ENCODE results near the gene ECEL1. TPM values are rescaled to one million over a fixed set of nuclear protein-coding genes. Genes with fewer than 3 reads are reported as not detected.

The ECEL1 gene
- polyA plus RNA-seq, 1 donor from 2014 or later, result not detected

- H3K27ac Mint-ChIP-seq, result no peak overlapping the region
- H3K9me3 Mint-ChIP-seq, result no peaks in the 10 kb centered on the region
- peaks cover 1% of the 10 kb centered on the region for H3K36me3 Mint-ChIP-seq
- peaks cover 0 to 6% (median 3%) of the 10 kb centered on the region in 3 donors for H3K4me1 Mint-ChIP-seq
- peak overlapping the region in 1 of 4 donors; percentile 64 for H3K4me3 Mint-ChIP-seq
- peaks cover 31% of the 10 kb centered on the region for H3K27me3 Mint-ChIP-seq
Observed at GRCh38 chr2:232486558-232487384, 863 bp downstream of the ECEL1 start.

- H3K9me3 Mint-ChIP-seq, result no peaks in the 10 kb centered on the region
- no peak overlapping the region for H3K4me3 Mint-ChIP-seq
- peaks cover 1% of the 10 kb centered on the region for H3K36me3 Mint-ChIP-seq
- H3K27me3 Mint-ChIP-seq, result peaks cover 28% of the 10 kb centered on the region
- peaks cover 0 to 6% (median 3%) of the 10 kb centered on the region in 3 donors for H3K4me1 Mint-ChIP-seq
- no peak overlapping the region for H3K27ac Mint-ChIP-seq
Observed at GRCh38 chr2:232485757-232486557, 1.7 kb downstream of the ECEL1 start.

- H3K27me3 Mint-ChIP-seq, result peaks cover 28% of the 10 kb centered on the region
- H3K4me3 Mint-ChIP-seq, result peak overlapping the region in 1 of 4 donors; percentile 22
- peak overlapping the region in 1 of 3 donors; percentile 39 for H3K27ac Mint-ChIP-seq
- no peaks in the 10 kb centered on the region for H3K9me3 Mint-ChIP-seq
- H3K36me3 Mint-ChIP-seq, result peaks cover 1% of the 10 kb centered on the region
- peaks cover 0 to 6% (median 3%) of the 10 kb centered on the region in 3 donors for H3K4me1 Mint-ChIP-seq
Observed at GRCh38 chr2:232485348-232485756, 2.3 kb downstream of the ECEL1 start.

GRCh38 chr2:232484628-232485347 is 2.8 kb downstream of the ECEL1 start:
- peaks cover 1% of the 10 kb centered on the region for H3K36me3 Mint-ChIP-seq
- H3K9me3 Mint-ChIP-seq, result no peaks in the 10 kb centered on the region
- peak overlapping the region in 2 of 4 donors; percentile 23 to 45 for H3K4me3 Mint-ChIP-seq
- H3K27me3 Mint-ChIP-seq, result peaks cover 28% of the 10 kb centered on the region
- H3K4me1 Mint-ChIP-seq, result peaks cover 0 to 6% (median 3%) of the 10 kb centered on the region in 3 donors
- H3K27ac Mint-ChIP-seq, result peak overlapping the region in 1 of 3 donors; percentile 31

- H3K27ac Mint-ChIP-seq, result peak overlapping the region in 1 of 3 donors; percentile 31
- H3K36me3 Mint-ChIP-seq, result peaks cover 1% of the 10 kb centered on the region
- peaks cover 0 to 6% (median 3%) of the 10 kb centered on the region in 3 donors for H3K4me1 Mint-ChIP-seq
- peaks cover 23% of the 10 kb centered on the region for H3K27me3 Mint-ChIP-seq
- no peaks in the 10 kb centered on the region for H3K9me3 Mint-ChIP-seq
- peak overlapping the region in 2 of 4 donors; percentile 23 to 45 for H3K4me3 Mint-ChIP-seq
Observed at GRCh38 chr2:232483923-232484627, 3.6 kb downstream of the ECEL1 start.

DNA sequence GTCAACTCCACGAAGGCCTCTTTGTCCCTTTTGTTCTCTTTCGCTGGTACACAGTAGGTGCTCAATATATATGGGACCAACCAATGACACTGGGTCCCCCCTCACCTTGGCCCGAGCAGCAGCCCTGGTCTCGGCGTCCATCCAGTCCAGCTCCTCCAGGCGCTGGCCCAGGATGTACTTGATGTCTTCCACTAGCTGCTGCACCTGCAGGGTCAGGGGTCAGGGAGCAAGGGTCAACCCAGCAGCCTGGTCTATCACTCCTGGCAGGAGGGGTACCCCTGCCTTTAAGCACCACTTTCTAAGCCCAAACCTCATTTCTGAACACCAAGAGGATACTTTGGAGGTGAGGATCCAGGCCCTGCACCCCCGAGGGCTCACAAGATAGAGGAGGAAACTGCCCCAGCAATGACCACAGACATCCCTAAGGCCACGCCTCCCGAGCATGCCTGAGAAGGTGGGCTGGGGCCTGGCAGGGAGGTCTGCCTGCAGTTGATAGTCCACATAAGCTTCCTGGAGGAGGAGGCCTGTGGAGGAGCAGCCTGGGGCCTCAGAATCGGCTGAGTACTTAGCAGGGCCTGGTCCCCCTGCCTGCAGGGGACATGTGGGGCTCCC is 4.2 kb downstream of the ECEL1 start:
- peaks cover 0 to 3% (median 2%) of the 10 kb centered on the region in 3 donors for H3K4me1 Mint-ChIP-seq
- H3K27ac Mint-ChIP-seq, result no peak overlapping the region
- H3K4me3 Mint-ChIP-seq, result no peak overlapping the region
- H3K36me3 Mint-ChIP-seq, result peaks cover 1% of the 10 kb centered on the region
- H3K9me3 Mint-ChIP-seq, result no peaks in the 10 kb centered on the region
- H3K27me3 Mint-ChIP-seq, result peaks cover 17% of the 10 kb centered on the region

- Mint-ChIP-seq H3K27ac (no peak overlapping the region), H3K4me3 (no peak overlapping the region), H3K4me1 (peaks cover 0 to 3% (median 0%) of the 10 kb centered on the region in 3 donors), H3K9me3 (no peaks in the 10 kb centered on the region), H3K27me3 (peaks cover 17% of the 10 kb centered on the region), H3K36me3 (peaks cover 1% of the 10 kb centered on the region)
Observed at GRCh38 chr2:232482301-232483238, 5.1 kb downstream of the ECEL1 start.

DNA sequence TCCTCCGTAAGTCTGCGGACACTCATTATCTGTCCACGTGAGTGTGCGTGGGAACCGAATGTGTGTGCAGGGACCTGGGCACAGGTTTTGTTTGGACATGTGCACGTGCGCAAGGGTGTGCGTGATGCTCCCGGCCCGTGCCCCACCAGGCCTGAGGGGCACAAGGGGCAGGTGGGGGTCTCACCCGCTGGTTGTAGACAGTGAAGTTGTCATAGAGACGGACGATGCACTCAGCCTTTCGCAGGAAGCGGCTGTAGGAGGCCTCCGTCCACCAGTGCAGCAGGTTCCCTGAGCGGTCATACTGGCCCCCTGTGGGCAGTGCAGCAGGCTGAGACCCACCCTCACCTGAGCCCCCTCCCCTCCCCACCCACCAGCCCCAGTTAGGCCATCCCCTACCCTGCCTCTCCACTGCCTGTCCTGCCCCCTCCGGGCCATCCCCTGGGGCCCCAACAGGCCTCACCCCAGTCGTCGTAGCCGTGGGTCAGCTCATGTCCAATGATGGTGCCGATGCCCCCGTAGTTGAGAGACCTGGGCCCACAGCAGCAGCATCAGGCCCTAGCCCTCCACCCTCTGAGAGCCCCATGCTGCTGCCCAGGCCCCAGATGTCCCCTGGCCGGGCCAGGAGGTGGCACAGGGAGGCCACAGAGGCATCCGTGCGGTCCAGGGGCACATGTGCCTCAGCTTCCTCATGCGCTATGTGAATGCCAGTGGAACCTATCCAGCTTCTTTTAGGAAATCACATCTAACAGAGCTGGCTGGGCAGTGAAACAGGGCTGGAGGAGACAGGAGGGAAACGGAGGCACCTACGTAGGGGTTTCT is 6.1 kb downstream of the ECEL1 start:
- Mint-ChIP-seq H3K4me3 (peak overlapping the region in 1 of 4 donors; percentile 8), H3K27ac (no peak overlapping the region), H3K4me1 (peaks cover 0 to 1% (median 0%) of the 10 kb centered on the region in 3 donors), H3K36me3 (peaks cover 1% of the 10 kb centered on the region), H3K27me3 (peaks cover 12% of the 10 kb centered on the region), H3K9me3 (no peaks in the 10 kb centered on the region)

- Mint-ChIP-seq H3K9me3 (no peaks in the 10 kb centered on the region), H3K27ac (no peak overlapping the region), H3K4me1 (peaks cover 0 to 1% (median 0%) of the 10 kb centered on the region in 3 donors), H3K36me3 (peaks cover 1% of the 10 kb centered on the region), H3K27me3 (peaks cover 15% of the 10 kb centered on the region), H3K4me3 (no peak overlapping the region)
Observed at GRCh38 chr2:232480201-232481190, 7.1 kb downstream of the ECEL1 start.

DNA sequence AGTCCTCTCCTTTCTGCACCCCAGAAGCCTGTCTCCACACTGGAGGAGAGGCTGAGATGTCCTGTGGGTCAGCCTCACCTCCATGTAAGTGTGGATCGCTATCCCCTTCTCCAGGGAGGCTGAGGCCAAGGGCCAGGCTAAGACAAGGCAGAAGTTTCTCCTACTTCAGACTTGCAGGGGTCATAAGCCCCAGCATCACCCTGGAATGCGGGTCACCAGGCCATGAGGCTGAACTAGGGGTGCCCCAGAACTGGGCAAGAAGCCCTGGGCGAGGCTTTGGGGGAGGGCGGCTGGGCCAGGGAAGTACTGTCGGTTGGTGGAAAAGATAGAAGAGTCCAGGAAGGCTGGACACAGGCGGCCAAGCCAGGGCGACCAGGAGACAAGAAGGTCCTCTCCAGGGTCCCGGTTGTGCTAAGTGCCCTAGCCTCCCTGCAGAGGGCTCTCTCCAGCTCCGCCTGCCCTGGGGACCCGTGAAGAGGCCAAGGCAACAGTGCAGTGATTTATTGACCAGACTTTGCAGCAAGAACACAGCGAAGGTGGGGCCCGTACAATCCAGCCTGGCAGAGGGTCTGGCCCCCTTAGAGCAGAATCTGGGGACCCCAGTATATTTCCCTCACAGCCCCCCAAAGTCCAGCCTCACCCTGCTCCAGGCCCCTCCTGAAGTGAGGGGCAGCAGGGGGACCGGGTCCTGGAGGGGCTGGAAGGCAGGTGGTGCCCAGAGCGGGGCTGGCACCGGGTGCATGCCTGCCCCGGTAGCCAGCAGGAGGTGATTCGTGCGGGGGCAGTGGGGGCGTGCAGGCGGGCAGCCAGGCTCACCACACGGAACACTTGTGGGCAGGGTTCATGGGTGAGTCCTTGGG is 8.1 kb downstream of the ECEL1 start:
- Mint-ChIP-seq H3K4me3 (no peak overlapping the region), H3K4me1 (no peaks in the 10 kb centered on the region), H3K9me3 (peaks cover 0 to under 1% (median 0%) of the 10 kb centered on the region in 3 donors), H3K27me3 (peaks cover 12% of the 10 kb centered on the region), H3K36me3 (peaks cover 1% of the 10 kb centered on the region), H3K27ac (peak overlapping the region in 1 of 3 donors; percentile 39)

Measured in IgD-negative memory B cell (primary cell).